Measurements from ENCODE around the gene C14orf93. TPM values are rescaled to one million over a fixed set of nuclear protein-coding genes. Genes with fewer than 3 reads are reported as not detected.
"Not testable (repeated sequence)": the region's sequence is repeated elsewhere in the genome, so short reads cannot be mapped to it uniquely, and the experiment has no call there.

The C14orf93 gene
- total RNA-seq, 1 donor from 2014 or later: 12.4 TPM

DNA sequence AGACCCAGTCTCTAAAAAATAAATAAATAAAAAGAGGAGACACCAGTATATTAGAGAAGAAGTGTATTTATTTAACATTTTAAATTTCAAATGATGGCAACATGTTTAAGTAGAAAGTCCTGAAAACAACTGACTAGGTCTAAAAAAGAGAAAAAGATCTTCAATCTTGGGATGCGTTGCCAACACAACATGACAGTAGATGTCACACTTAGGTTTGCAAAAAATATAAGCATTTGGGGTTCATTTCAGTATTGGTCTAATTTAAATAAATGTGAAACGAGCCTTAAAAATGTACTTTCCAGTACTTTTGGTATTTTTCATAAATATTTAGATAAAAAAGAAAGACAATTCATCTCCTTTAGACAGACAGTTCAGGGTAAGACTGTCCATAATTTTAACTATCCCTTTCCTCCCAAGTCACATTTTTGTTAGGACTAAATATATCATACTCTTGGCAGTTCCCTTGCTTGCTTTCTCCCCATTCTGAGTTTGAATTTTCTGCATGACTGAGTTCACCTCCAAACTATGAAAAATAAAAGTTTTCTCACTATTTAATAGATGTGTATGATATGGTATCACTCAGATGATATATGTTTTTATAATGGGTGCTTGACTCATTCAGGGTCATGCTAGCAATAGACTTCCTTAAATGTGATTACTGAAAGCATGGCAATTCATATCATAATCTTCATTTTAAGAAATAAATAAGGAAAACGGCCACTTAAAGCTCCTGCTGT lies 4.3 kb downstream of the C14orf93 start:
- Mint-ChIP-seq H3K27me3 (ENCODE audit: unreplicated experiment) (no peaks in the 10 kb centered on the region), H3K9me3 (ENCODE audit: unreplicated experiment) (no peaks in the 10 kb centered on the region), H3K27ac (ENCODE audit: unreplicated experiment) (peak overlapping the region; percentile 99), H3K4me1 (ENCODE audit: unreplicated experiment) (peaks cover 43% of the 10 kb centered on the region), H3K4me3 (ENCODE audit: unreplicated experiment) (peak overlapping the region; percentile 94), H3K36me3 (ENCODE audit: unreplicated experiment) (peaks cover 2% of the 10 kb centered on the region)
- TF ChIP-seq, protein P1, sequence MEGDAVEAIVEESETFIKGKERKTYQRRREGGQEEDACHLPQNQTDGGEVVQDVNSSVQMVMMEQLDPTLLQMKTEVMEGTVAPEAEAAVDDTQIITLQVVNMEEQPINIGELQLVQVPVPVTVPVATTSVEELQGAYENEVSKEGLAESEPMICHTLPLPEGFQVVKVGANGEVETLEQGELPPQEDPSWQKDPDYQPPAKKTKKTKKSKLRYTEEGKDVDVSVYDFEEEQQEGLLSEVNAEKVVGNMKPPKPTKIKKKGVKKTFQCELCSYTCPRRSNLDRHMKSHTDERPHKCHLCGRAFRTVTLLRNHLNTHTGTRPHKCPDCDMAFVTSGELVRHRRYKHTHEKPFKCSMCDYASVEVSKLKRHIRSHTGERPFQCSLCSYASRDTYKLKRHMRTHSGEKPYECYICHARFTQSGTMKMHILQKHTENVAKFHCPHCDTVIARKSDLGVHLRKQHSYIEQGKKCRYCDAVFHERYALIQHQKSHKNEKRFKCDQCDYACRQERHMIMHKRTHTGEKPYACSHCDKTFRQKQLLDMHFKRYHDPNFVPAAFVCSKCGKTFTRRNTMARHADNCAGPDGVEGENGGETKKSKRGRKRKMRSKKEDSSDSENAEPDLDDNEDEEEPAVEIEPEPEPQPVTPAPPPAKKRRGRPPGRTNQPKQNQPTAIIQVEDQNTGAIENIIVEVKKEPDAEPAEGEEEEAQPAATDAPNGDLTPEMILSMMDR (IDR thresholded peaks at IDR 0.05): no peak
- no peak for DNase-seq (ENCODE audit: extremely low spot score, unreplicated experiment)

- DNase-seq (ENCODE audit: extremely low spot score, unreplicated experiment); H3K36me3 Mint-ChIP-seq (ENCODE audit: unreplicated experiment); H3K27me3 Mint-ChIP-seq (ENCODE audit: unreplicated experiment); H3K4me3 Mint-ChIP-seq (ENCODE audit: unreplicated experiment); H3K9me3 Mint-ChIP-seq (ENCODE audit: unreplicated experiment); H3K27ac Mint-ChIP-seq (ENCODE audit: unreplicated experiment): not testable (repeated sequence)
- H3K4me1 Mint-ChIP-seq (ENCODE audit: unreplicated experiment): peaks cover 36% of the 10 kb centered on the region
These were observed 5.7 kb downstream of the C14orf93 start for GRCh38 chr14:23004274-23004673.

GRCh38 chr14:23002592-23002991 lies 7.4 kb downstream of the C14orf93 start:
- TF ChIP-seq, protein P1 (IDR thresholded peaks at IDR 0.05): no peak
- Mint-ChIP-seq H3K9me3 (ENCODE audit: unreplicated experiment) (no peaks in the 10 kb centered on the region), H3K27me3 (ENCODE audit: unreplicated experiment) (no peaks in the 10 kb centered on the region), H3K4me3 (ENCODE audit: unreplicated experiment) (no peak overlapping the region), H3K4me1 (ENCODE audit: unreplicated experiment) (peaks cover 21% of the 10 kb centered on the region), H3K36me3 (ENCODE audit: unreplicated experiment) (peaks cover 2% of the 10 kb centered on the region), H3K27ac (ENCODE audit: unreplicated experiment) (no peak overlapping the region)
- no peak for DNase-seq (ENCODE audit: extremely low spot score, unreplicated experiment)

- Mint-ChIP-seq H3K27me3 (ENCODE audit: unreplicated experiment) (no peaks in the 10 kb centered on the region), H3K4me1 (ENCODE audit: unreplicated experiment) (peaks cover 9% of the 10 kb centered on the region), H3K4me3 (ENCODE audit: unreplicated experiment) (no peak overlapping the region), H3K27ac (ENCODE audit: unreplicated experiment) (no peak overlapping the region), H3K9me3 (ENCODE audit: unreplicated experiment) (no peaks in the 10 kb centered on the region), H3K36me3 (ENCODE audit: unreplicated experiment) (peaks cover 2% of the 10 kb centered on the region)
- DNase-seq (ENCODE audit: extremely low spot score, unreplicated experiment): no peak
- TF ChIP-seq, protein P1 (IDR thresholded peaks at IDR 0.05): no peak
These were observed 9.1 kb downstream of the C14orf93 start for GRCh38 chr14:23000860-23001259.

- no peaks in the 10 kb centered on the region for H3K9me3 Mint-ChIP-seq (ENCODE audit: unreplicated experiment)
- DNase-seq (ENCODE audit: extremely low spot score, unreplicated experiment): no peak
- no peaks in the 10 kb centered on the region for H3K27me3 Mint-ChIP-seq (ENCODE audit: unreplicated experiment)
- TF ChIP-seq, protein P1 (IDR thresholded peaks at IDR 0.05): no peak
- H3K36me3 Mint-ChIP-seq (ENCODE audit: unreplicated experiment): no peaks in the 10 kb centered on the region
- H3K4me1 Mint-ChIP-seq (ENCODE audit: unreplicated experiment): peaks cover 15% of the 10 kb centered on the region
- no peak overlapping the region for H3K27ac Mint-ChIP-seq (ENCODE audit: unreplicated experiment)
- no peak overlapping the region for H3K4me3 Mint-ChIP-seq (ENCODE audit: unreplicated experiment)
These were observed 11.5 kb downstream of the C14orf93 start for GRCh38 chr14:22998329-22999012.
